ENCODE data around the gene NSUN6. TPM values are rescaled to one million over a fixed set of nuclear protein-coding genes. Genes with fewer than 3 reads are reported as not detected.

The NSUN6 gene
- total and polyA plus RNA-seq, 10 of the 15 experiments (the other 5 are each of a cell fraction or from before 2014, with no cell fraction given) = 10.2 to 25.0 (median 15.6) TPM

DNA sequence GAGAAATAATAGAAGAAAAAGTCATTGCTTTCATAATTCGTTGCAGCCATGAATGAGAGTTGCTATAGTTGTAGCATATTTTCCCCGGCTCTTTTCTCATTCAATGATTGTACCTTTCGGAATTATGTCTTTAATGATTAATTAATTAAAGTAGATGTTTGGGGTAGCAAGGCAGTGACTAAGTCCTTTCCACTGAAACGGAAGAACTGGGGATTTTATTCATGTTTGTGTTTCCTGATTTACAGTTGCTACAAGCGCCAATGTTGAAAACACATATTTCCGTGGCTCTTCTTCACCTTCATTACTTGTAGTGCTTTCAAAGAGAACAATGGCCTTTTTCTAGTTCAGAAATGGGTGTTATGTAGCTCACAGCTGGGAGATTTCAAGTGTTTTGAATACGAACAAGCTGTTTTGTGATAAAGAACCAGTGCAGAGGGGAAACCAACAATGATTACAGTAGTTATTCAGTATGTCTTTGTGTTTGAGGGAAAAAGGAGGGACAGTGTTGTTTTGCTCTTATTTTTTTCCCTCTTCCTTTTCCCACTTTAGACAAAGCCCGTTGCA, 153.5 kb downstream of the NSUN6 start:
- in situ Hi-C loops (cut with MboI) = no loop called here
- H3K27me3 ChIP-seq (replicated peaks in 1 of 2; ENCODE audit: control insufficient read depth in 2 of 2, insufficient read depth in 2 of 2, low read length in 1 of 2) = no peaks in the 10 kb centered on the region
- WGBS (ENCODE audit: insufficient coverage, insufficient replicate concordance, low lambda C conversion rate, missing lambda C conversion rate) = 38% methylated on average over 8 of the region's 8 CpGs
- CTCF ChIA-PET = interaction anchor here (0.6 to 1.4 kb wide), 2 partner anchors 11 to 17 kb away, joined by 3 read pairs; no protein-coding TSS in a partner anchor
- ATAC-seq = no peak
- H2AFZ ChIP-seq (ENCODE audit: control insufficient read depth, low read depth, low read length) = no peak overlapping the region
- peaks cover 3% of the 10 kb centered on the region; the same call in 1 of the 2 replicates for H3K4me1 ChIP-seq (ENCODE audit: control insufficient read depth, insufficient read depth, low read length)
- no peaks in the 10 kb centered on the region for H3K36me3 ChIP-seq (ENCODE audit: control insufficient read depth in 2 of 2, insufficient read depth in 2 of 2, low read length in 1 of 2)
- no peak overlapping the region for H3K4me3 ChIP-seq
- no TSS peak for BruUV-seq (replicated peaks)
- no peak overlapping the region for H3K4me2 ChIP-seq (ENCODE audit: control insufficient read depth, insufficient read depth)
- no peaks in the 10 kb centered on the region for H3K9me3 ChIP-seq (replicated peaks; ENCODE audit: control insufficient read depth, insufficient read depth, low read length)
- TF ChIP-seq, protein P1, sequence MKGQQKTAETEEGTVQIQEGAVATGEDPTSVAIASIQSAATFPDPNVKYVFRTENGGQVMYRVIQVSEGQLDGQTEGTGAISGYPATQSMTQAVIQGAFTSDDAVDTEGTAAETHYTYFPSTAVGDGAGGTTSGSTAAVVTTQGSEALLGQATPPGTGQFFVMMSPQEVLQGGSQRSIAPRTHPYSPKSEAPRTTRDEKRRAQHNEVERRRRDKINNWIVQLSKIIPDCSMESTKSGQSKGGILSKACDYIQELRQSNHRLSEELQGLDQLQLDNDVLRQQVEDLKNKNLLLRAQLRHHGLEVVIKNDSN (IDR thresholded peaks at IDR 0.05; ENCODE audit: borderline replicate concordance, extremely low read length, insufficient read depth, low read depth, low read length) = no peak
- TF ChIP-seq RELA (IDR thresholded peaks at IDR 0.05; ENCODE audit: borderline replicate concordance, partially characterized antibody) (no peak), FOXK2 (IDR thresholded peaks at IDR 0.05) (no peak)
- TF ChIP-seq, protein P2, sequence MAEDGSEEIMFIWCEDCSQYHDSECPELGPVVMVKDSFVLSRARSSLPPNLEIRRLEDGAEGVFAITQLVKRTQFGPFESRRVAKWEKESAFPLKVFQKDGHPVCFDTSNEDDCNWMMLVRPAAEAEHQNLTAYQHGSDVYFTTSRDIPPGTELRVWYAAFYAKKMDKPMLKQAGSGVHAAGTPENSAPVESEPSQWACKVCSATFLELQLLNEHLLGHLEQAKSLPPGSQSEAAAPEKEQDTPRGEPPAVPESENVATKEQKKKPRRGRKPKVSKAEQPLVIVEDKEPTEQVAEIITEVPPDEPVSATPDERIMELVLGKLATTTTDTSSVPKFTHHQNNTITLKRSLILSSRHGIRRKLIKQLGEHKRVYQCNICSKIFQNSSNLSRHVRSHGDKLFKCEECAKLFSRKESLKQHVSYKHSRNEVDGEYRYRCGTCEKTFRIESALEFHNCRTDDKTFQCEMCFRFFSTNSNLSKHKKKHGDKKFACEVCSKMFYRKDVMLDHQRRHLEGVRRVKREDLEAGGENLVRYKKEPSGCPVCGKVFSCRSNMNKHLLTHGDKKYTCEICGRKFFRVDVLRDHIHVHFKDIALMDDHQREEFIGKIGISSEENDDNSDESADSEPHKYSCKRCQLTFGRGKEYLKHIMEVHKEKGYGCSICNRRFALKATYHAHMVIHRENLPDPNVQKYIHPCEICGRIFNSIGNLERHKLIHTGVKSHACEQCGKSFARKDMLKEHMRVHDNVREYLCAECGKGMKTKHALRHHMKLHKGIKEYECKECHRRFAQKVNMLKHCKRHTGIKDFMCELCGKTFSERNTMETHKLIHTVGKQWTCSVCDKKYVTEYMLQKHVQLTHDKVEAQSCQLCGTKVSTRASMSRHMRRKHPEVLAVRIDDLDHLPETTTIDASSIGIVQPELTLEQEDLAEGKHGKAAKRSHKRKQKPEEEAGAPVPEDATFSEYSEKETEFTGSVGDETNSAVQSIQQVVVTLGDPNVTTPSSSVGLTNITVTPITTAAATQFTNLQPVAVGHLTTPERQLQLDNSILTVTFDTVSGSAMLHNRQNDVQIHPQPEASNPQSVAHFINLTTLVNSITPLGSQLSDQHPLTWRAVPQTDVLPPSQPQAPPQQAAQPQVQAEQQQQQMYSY (CRISPR knock-in tag; IDR thresholded peaks at IDR 0.05) = no peak
- POLR2A ChIA-PET = interaction anchor here (0.6 to 0.7 kb wide), 2 partner anchors 12 to 27 kb away, joined by 4 read pairs; no protein-coding TSS in a partner anchor
- no peak overlapping the region for H3K27ac ChIP-seq (ENCODE audit: control insufficient read depth, insufficient read depth)
- SMC1A ChIA-PET (ENCODE audit: uncharacterized antibody, unreplicated experiment) = interaction anchor here (1.3 to 1.4 kb wide), 2 partner anchors 14 to 41 kb away, joined by 3 to 4 read pairs; no protein-coding TSS in a partner anchor
- H3K79me2 ChIP-seq (ENCODE audit: control insufficient read depth, insufficient read depth, low read length) = no peaks in the 10 kb centered on the region
- no peak overlapping the region for H3K9ac ChIP-seq (ENCODE audit: control insufficient read depth, insufficient read depth, low read length)
- RAD21 ChIA-PET (ENCODE audit: unreplicated experiment) = no interaction called here
- no peaks in the 10 kb centered on the region for H4K20me1 ChIP-seq (ENCODE audit: control insufficient read depth, insufficient read depth)
- no peak for DNase-seq (ENCODE audit: low read depth, low spot score)
- intact Hi-C loops (cut with micrococcal nuclease; ENCODE audit: unreplicated experiment) = no loop called here
- FAIRE-seq = no peak

Other genes starting within 250 kb of the NSUN6 start
- 9.7 and 11.9 TPM in 2 replicates for gene ARL5B, start 7.8 kb upstream of the NSUN6 start, total RNA-seq (2014; rRNA removed)
- 12.9 and 13.0 TPM in 2 replicates for gene ARL5B, start 7.8 kb upstream of the NSUN6 start, total RNA-seq (2014; rRNA removed; fragmentation: Illumina TruSeq; extraction: Trizol)
- 8.6 and 9.0 TPM in 2 replicates for gene ARL5B, start 7.8 kb upstream of the NSUN6 start, total RNA-seq (2021)
- 20.7 and 33.3 TPM in 2 replicates for gene ARL5B, start 7.8 kb upstream of the NSUN6 start, polyA plus RNA-seq (2011; rRNA removed)
- 10.3 and 14.7 TPM in 2 replicates for gene ARL5B, start 7.8 kb upstream of the NSUN6 start, polyA plus RNA-seq (2014; fragmentation: Illumina TruSeq; extraction: Trizol)
- gene ARL5B, start 7.8 kb upstream of the NSUN6 start, polyA plus RNA-seq (2014; fragmentation: Nextera tagmentation; extraction: Ambion mirVana) = 1 to 10 TPM; 2.5 to 2.6 TPM
- 4.5 and 6.0 TPM in 2 replicates for gene ARL5B, start 7.8 kb upstream of the NSUN6 start, polyA plus RNA-seq (2014; rRNA removed)
- gene ARL5B, start 7.8 kb upstream of the NSUN6 start, polyA plus RNA-seq (2016; fragmentation: Nextera tagmentation; extraction: Ambion mirVana) = 1 to 10 TPM; 8.3 to 9.1 TPM

Data from GM12878 (cell line).